Prostate gland (tissue), 2 donors: ENCODE data around the gene CABLES1. TPM values are rescaled to one million over a fixed set of nuclear protein-coding genes. Genes with fewer than 3 reads are reported as not detected.

Experiments used
- DNase-seq: peaks from one replicate; pipeline ENCODE4 v3.0.0-alpha.2; 2019; ENCODE audit warnings: low spot score
- H3K27ac ChIP-seq, 2 donors: fragments of 200-600 bp; sonication (generic); 2 replicates each; pipeline ENCODE4 v1.5.1; 2017 to 2019
- H3K27me3 ChIP-seq: fragments of 200-600 bp; sonication (generic); replicated peaks from 2 replicates; pipeline ENCODE4 v1.5.1; 2019; ENCODE audit not compliant: insufficient read depth
- H3K36me3 ChIP-seq, 2 donors: fragments of 200-600 bp; sonication (generic); 1 replicate in 1 of 2; 2 replicates in 1 of 2; pipeline versions ENCODE4 v1.5.1 to v1.8.1; 2017 to 2019
- H3K4me1 ChIP-seq: fragments of 200-600 bp; sonication (generic); replicated peaks from 2 replicates; pipeline ENCODE4 v1.5.1; 2019
- H3K4me3 ChIP-seq, 2 donors: fragments of 200-600 bp; sonication (generic); 2 replicates each; pipeline ENCODE4 v1.5.1; 2017 to 2019
- H3K9me3 ChIP-seq: fragments of 200-600 bp; sonication (generic); 2 replicates; pipeline ENCODE4 v1.5.1; 2017
- CTCF ChIP-seq, 4 experiments: fragments of 200-600 bp in 2 of 4; fragments of 450-650 bp in 2 of 4; sonication (generic) in 2 of 4; IDR thresholded peaks; 1 replicate in 3 of 4; 2 replicates in 1 of 4; pipeline ENCODE4 v1.5.1; 2016 to 2019; ENCODE audit warnings: antibody characterized with exemption in 4 of 4, mild to moderate bottlenecking in 2 of 4, moderate library complexity in 2 of 4
- POLR2A ChIP-seq: fragments of 450-650 bp; IDR thresholded peaks from one replicate; pipeline ENCODE4 v1.6.1; 2016; ENCODE audit warnings: antibody characterized with exemption, mild to moderate bottlenecking
- POLR2AphosphoS5 ChIP-seq: sonication (generic); formaldehyde crosslinking; IDR thresholded peaks from one replicate; pipeline ENCODE4 v1.6.1; 2017; ENCODE audit warnings: antibody characterized with exemption
- WGBS: methylation state at CpG from one replicate; pipeline ENCODE4 v1.1.5; 2018; 5-methylcytosine and 5-hydroxymethylcytosine counted together
- intact Hi-C: fragments of 100-400 bp; cut with DNase I; formaldehyde crosslinking; loops from one replicate; pipeline ENCODE4 v1.14.2; 2022
- total RNA-seq, 2 donors: library from RNA; depleted of rRNA; stranded (reverse); fragments of >200 nt; gene quantifications; one replicate each; pipeline ENCODE4 v1.1.0, GENCODE V29; 2016

Gene CABLES1
- total RNA-seq, 2 donors from 2014 or later: 3.9 to 16.2 TPM

- Histone ChIP-seq H3K4me3 (no peak overlapping the region), H3K27me3 (no peaks in the 10 kb centered on the region), H3K27ac (no peak overlapping the region), H3K4me1 (no peaks in the 10 kb centered on the region), H3K36me3 (no peaks in the 10 kb centered on the region), H3K9me3 (no peaks in the 10 kb centered on the region)
- intact Hi-C loops: no loop called here
- WGBS: 64% methylated on average over 6 of the region's 6 CpGs
- TF ChIP-seq POLR2A (no peak), POLR2AphosphoS5 (no peak), CTCF (IDR thresholded peaks at IDR 0.05) (no peak)
- no peak for DNase-seq
Measured at GRCh38 chr18:23113576-23113975, 21.7 kb upstream of the CABLES1 start.

GRCh38 chr18:23114171-23114881 lies 21.0 kb upstream of the CABLES1 start:
- intact Hi-C loops: no loop called here

GRCh38 chr18:23114911-23115310 lies 20.4 kb upstream of the CABLES1 start:
- H3K27me3 ChIP-seq: no peaks in the 10 kb centered on the region
- no peaks in the 10 kb centered on the region for H3K36me3 ChIP-seq
- WGBS: 72% methylated on average over 5 of the region's 5 CpGs
- H3K4me1 ChIP-seq: no peaks in the 10 kb centered on the region
- no peak overlapping the region for H3K4me3 ChIP-seq
- H3K9me3 ChIP-seq: no peaks in the 10 kb centered on the region
- DNase-seq: no peak
- intact Hi-C loops: no loop called here
- TF ChIP-seq CTCF (IDR thresholded peaks at IDR 0.05) (no peak), POLR2A (no peak), POLR2AphosphoS5 (no peak)
- no peak overlapping the region for H3K27ac ChIP-seq

More at GRCh38 chr18:23114171-23114881, 21.0 kb upstream of the CABLES1 start:
- 24% methylated on average over 10 of the region's 10 CpGs for WGBS
- DNase-seq: no peak
- Histone ChIP-seq H3K27me3 (no peaks in the 10 kb centered on the region), H3K4me3 (no peak overlapping the region), H3K4me1 (no peaks in the 10 kb centered on the region), H3K27ac (no peak overlapping the region), H3K36me3 (no peaks in the 10 kb centered on the region), H3K9me3 (no peaks in the 10 kb centered on the region)
- TF ChIP-seq POLR2A: no peak
- TF ChIP-seq CTCF (IDR thresholded peaks at IDR 0.05): no peak
- no peak for TF ChIP-seq POLR2AphosphoS5

- Histone ChIP-seq H3K4me1 (no peaks in the 10 kb centered on the region), H3K4me3 (no peak overlapping the region), H3K9me3 (no peaks in the 10 kb centered on the region), H3K36me3 (no peaks in the 10 kb centered on the region), H3K27me3 (no peaks in the 10 kb centered on the region), H3K27ac (no peak overlapping the region)
- 69% methylated on average over 5 of the region's 5 CpGs for WGBS
- TF ChIP-seq CTCF (IDR thresholded peaks at IDR 0.05) (no peak), POLR2AphosphoS5 (no peak), POLR2A (no peak)
- no peak for DNase-seq
- intact Hi-C loops: no loop called here
Measured at GRCh38 chr18:23115683-23116096, 19.6 kb upstream of the CABLES1 start.

GRCh38 chr18:23121133-23121532 lies 14.2 kb upstream of the CABLES1 start:
- Histone ChIP-seq H3K9me3 (no peaks in the 10 kb centered on the region), H3K27ac (no peak overlapping the region), H3K36me3 (no peaks in the 10 kb centered on the region), H3K4me3 (no peak overlapping the region), H3K4me1 (no peaks in the 10 kb centered on the region), H3K27me3 (no peaks in the 10 kb centered on the region)
- 97% methylated on average over 8 of the region's 8 CpGs for WGBS
- TF ChIP-seq POLR2A (no peak), CTCF (IDR thresholded peaks at IDR 0.05) (no peak), POLR2AphosphoS5 (no peak)
- no peak for DNase-seq
- intact Hi-C loops: no loop called here
